Measurements from ENCODE around the gene ECEL1. TPM values are rescaled to one million over a fixed set of nuclear protein-coding genes. Genes with fewer than 3 reads are reported as not detected.
A peak's percentile ranks its signal among the peaks of the same experiment; 100 is the strongest.
"Not testable (repeated sequence)": the region's sequence is repeated elsewhere in the genome, so short reads cannot be mapped to it uniquely, and the experiment has no call there.

ECEL1 gene, protein sequence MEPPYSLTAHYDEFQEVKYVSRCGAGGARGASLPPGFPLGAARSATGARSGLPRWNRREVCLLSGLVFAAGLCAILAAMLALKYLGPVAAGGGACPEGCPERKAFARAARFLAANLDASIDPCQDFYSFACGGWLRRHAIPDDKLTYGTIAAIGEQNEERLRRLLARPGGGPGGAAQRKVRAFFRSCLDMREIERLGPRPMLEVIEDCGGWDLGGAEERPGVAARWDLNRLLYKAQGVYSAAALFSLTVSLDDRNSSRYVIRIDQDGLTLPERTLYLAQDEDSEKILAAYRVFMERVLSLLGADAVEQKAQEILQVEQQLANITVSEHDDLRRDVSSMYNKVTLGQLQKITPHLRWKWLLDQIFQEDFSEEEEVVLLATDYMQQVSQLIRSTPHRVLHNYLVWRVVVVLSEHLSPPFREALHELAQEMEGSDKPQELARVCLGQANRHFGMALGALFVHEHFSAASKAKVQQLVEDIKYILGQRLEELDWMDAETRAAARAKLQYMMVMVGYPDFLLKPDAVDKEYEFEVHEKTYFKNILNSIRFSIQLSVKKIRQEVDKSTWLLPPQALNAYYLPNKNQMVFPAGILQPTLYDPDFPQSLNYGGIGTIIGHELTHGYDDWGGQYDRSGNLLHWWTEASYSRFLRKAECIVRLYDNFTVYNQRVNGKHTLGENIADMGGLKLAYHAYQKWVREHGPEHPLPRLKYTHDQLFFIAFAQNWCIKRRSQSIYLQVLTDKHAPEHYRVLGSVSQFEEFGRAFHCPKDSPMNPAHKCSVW
- total RNA-seq (not detected), polyA plus RNA-seq (not detected)

DNA sequence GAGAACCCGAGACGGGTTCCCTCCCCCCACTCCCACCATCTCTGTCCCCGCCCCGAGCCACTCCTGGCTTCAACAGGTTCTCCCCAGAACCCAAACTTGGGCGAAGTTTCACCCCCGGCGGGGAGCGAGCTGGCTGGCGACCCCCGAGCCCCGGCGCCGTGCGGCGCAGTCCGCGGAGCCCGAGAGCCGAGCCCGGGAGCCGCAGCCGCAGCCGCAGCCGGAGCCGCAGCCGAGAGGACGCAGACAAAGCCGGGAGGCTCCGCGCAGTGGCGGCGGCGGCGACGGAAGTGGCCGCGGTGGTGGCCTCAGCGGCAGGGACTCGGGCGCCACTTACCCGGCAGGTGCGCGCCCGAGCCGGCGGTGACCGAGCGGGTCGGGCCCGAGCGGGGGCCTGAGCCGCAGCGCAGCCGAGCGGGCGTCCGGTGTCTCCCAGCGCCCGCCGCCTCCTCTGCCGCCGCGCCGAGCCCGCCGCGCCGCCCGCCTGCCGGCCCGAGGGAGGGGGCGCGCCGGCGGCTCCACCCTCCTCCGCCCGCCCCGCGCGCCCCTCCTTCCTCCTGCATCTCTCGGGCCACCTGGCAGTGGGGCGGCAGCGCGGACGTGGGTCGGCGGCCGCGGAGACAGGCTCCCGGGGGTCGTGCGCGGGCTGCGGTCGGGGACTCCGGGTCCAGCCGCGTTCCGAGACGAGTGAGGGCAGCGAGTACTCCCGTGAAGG is at the start of gene ECEL1:
TSS of gene ECEL1 (minus strand) at position 450 of the 712 bp plus-strand sequence. CDS start 1,181 bp downstream, outside the sequence.
- H3K36me3 ChIP-seq (ENCODE audit: control insufficient read depth, insufficient read depth, low read length): no peaks in the 10 kb centered on the region
- H3K27me3 ChIP-seq (ENCODE audit: control insufficient read depth, insufficient read depth, low read length): peaks cover 4% of the 10 kb centered on the region
- ATAC-seq (ENCODE audit: low read depth in 2 of 2): no peak

DNA sequence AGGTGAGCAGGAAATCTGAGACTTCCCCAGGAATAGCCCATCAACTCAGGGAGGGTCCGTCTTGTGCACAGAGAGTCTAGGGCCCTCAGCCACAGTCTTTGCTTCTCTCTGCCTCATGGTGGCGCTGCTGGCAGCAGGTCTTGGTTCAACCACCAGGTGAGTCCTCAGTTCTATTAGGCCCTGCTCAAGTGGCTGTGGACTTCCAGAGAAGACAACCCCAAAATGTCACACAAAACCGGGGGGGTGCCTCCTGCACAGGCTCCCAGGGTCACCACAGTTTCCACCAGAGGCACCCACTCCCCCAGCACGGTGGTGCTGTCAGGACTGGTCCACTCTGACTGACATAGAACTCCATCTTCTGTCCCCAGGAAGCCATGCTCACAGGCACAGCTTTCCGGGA is 49.4 kb upstream of the ECEL1 start:
- no peaks in the 10 kb centered on the region for H3K9me3 ChIP-seq (ENCODE audit: control insufficient read depth in 2 of 2, low read length in 2 of 2)
- no peak overlapping the region for H3K4me3 ChIP-seq (ENCODE audit: low read depth, low read length)

More for the DNA sequence above, at the start of gene ECEL1:
- Mint-ChIP-seq H3K4me1 (peaks cover 0 to 14% (median under 1%) of the 10 kb centered on the region in 4 donors), H3K4me3 (peak within 1 kb of the TSS in 2 of 4 donors; percentile 36 to 38), H3K27me3 (peaks cover 38% of the 10 kb centered on the region), H3K9me3 (peaks cover 0 to 3% (median 0%) of the 10 kb centered on the region in 7 donors), H3K27ac (no peak within 1 kb of the TSS), H3K36me3 (no peaks in the 10 kb centered on the region)
- H3K27ac ChIP-seq (ENCODE audit: insufficient read depth, low read length, poor library complexity, severe bottlenecking): no peak within 1 kb of the TSS
- peaks cover 8% of the 10 kb centered on the region for H3K4me1 ChIP-seq (ENCODE audit: control insufficient read depth, insufficient read depth, low read length, poor library complexity, severe bottlenecking)
- H3K9me3 ChIP-seq (ENCODE audit: control insufficient read depth in 2 of 2, low read length in 2 of 2): no peaks in the 10 kb centered on the region
- no peak within 1 kb of the TSS for H3K4me3 ChIP-seq (ENCODE audit: low read depth, low read length)
- no peak for DNase-seq

GRCh38 chr2:232535761-232536530 is 48.3 kb upstream of the ECEL1 start:
- peaks cover 0 to 5% (median 1%) of the 10 kb centered on the region in 4 donors for H3K4me1 Mint-ChIP-seq
- ATAC-seq (ENCODE audit: low read depth in 2 of 2) (no peak), DNase-seq (no peak)
- H3K27ac ChIP-seq (ENCODE audit: insufficient read depth, low read length, poor library complexity, severe bottlenecking): no peak overlapping the region
- no peaks in the 10 kb centered on the region for H3K9me3 ChIP-seq (ENCODE audit: control insufficient read depth in 2 of 2, low read length in 2 of 2)
- H3K27me3 ChIP-seq (ENCODE audit: control insufficient read depth, insufficient read depth, low read length): peaks cover 4% of the 10 kb centered on the region
- no peak overlapping the region for H3K27ac Mint-ChIP-seq
- no peaks in the 10 kb centered on the region for H3K36me3 ChIP-seq (ENCODE audit: control insufficient read depth, insufficient read depth, low read length)
- H3K36me3 Mint-ChIP-seq: no peaks in the 10 kb centered on the region
- H3K4me3 Mint-ChIP-seq: no peak overlapping the region
- H3K9me3 Mint-ChIP-seq: peaks cover 0 to 2% (median 0%) of the 10 kb centered on the region in 7 donors
- H3K4me1 ChIP-seq (ENCODE audit: control insufficient read depth, insufficient read depth, low read length, poor library complexity, severe bottlenecking): no peaks in the 10 kb centered on the region
- no peak overlapping the region for H3K4me3 ChIP-seq (ENCODE audit: low read depth, low read length)
- no peaks in the 10 kb centered on the region for H3K27me3 Mint-ChIP-seq

More for the DNA sequence above, 49.4 kb upstream of the ECEL1 start:
- H3K4me1 Mint-ChIP-seq: peaks cover 0 to 5% (median 1%) of the 10 kb centered on the region in 4 donors
- no peak overlapping the region for H3K27ac Mint-ChIP-seq
- Histone ChIP-seq H3K27ac (ENCODE audit: insufficient read depth, low read length, poor library complexity, severe bottlenecking) (no peak overlapping the region), H3K27me3 (ENCODE audit: control insufficient read depth, insufficient read depth, low read length) (peaks cover 4% of the 10 kb centered on the region), H3K36me3 (ENCODE audit: control insufficient read depth, insufficient read depth, low read length) (no peaks in the 10 kb centered on the region), H3K4me1 (ENCODE audit: control insufficient read depth, insufficient read depth, low read length, poor library complexity, severe bottlenecking) (no peaks in the 10 kb centered on the region)
- DNase-seq (peak in 1 of 3 donors; percentile 20), ATAC-seq (ENCODE audit: low read depth in 2 of 2) (no peak)
- peaks cover 0 to 2% (median 0%) of the 10 kb centered on the region in 7 donors for H3K9me3 Mint-ChIP-seq
- H3K4me3 Mint-ChIP-seq: no peak overlapping the region
- no peaks in the 10 kb centered on the region for H3K27me3 Mint-ChIP-seq
- H3K36me3 Mint-ChIP-seq: no peaks in the 10 kb centered on the region

GRCh38 chr2:232534940-232535651 is 47.5 kb upstream of the ECEL1 start:
- H3K9me3 ChIP-seq (ENCODE audit: control insufficient read depth in 2 of 2, low read length in 2 of 2): no peaks in the 10 kb centered on the region
- H3K36me3 ChIP-seq (ENCODE audit: control insufficient read depth, insufficient read depth, low read length): no peaks in the 10 kb centered on the region
- H3K27ac ChIP-seq (ENCODE audit: insufficient read depth, low read length, poor library complexity, severe bottlenecking): no peak overlapping the region
- Mint-ChIP-seq H3K27me3 (peaks cover 6% of the 10 kb centered on the region), H3K9me3 (peaks cover 0 to 2% (median 0%) of the 10 kb centered on the region in 7 donors), H3K4me3 (no peak overlapping the region), H3K4me1 (peaks cover 0 to 5% (median 1%) of the 10 kb centered on the region in 4 donors), H3K27ac (no peak overlapping the region), H3K36me3 (no peaks in the 10 kb centered on the region)
- ATAC-seq (ENCODE audit: low read depth in 2 of 2): no peak
- DNase-seq: no peak
- no peak overlapping the region for H3K4me3 ChIP-seq (ENCODE audit: low read depth, low read length)
- no peaks in the 10 kb centered on the region for H3K4me1 ChIP-seq (ENCODE audit: control insufficient read depth, insufficient read depth, low read length, poor library complexity, severe bottlenecking)
- peaks cover 4% of the 10 kb centered on the region for H3K27me3 ChIP-seq (ENCODE audit: control insufficient read depth, insufficient read depth, low read length)

DNA sequence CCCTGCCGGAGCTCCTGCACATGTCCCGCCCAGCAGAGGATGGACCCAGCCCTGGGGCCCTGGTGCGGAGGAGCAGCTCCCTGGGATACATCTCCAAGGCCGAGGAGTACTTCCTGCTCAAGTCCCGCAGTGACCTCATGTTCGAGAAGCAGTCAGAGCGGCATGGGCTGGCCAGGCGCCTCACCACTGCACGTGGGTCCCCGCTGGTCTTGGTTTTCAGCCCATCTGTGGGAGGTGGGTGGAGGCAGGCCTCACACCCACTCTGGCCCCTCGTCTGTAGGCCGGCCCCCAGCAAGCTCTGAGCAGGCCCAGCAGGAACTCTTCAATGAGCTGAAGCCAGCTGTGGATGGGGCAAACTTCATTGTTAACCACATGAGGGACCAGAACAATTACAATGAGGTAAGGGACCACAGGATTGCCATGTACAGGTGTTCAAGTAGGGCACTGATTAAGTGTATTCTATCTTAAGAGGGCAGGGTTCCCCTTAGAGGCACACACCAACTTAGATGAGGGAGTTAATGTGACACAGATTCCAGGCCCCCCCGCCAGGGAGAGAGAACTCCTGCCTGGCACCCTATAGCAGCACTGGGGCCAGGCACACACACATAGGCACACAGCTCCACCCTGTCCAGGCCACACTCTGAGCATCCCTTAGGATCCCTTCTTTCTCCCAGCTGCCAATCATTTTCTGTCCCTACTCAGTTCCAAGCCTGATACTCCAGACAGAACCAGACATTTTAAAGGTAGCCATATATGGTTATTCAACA is 46.5 kb upstream of the ECEL1 start:
- H3K36me3 Mint-ChIP-seq: no peaks in the 10 kb centered on the region
- DNase-seq: no peak
- H3K27ac Mint-ChIP-seq: no peak overlapping the region
- Histone ChIP-seq H3K4me1 (ENCODE audit: control insufficient read depth, insufficient read depth, low read length, poor library complexity, severe bottlenecking) (no peaks in the 10 kb centered on the region), H3K36me3 (ENCODE audit: control insufficient read depth, insufficient read depth, low read length) (no peaks in the 10 kb centered on the region), H3K9me3 (ENCODE audit: control insufficient read depth in 2 of 2, low read length in 2 of 2) (no peaks in the 10 kb centered on the region), H3K27ac (ENCODE audit: insufficient read depth, low read length, poor library complexity, severe bottlenecking) (no peak overlapping the region), H3K27me3 (ENCODE audit: control insufficient read depth, insufficient read depth, low read length) (peaks cover 4% of the 10 kb centered on the region), H3K4me3 (ENCODE audit: low read depth, low read length) (no peak overlapping the region)
- H3K27me3 Mint-ChIP-seq: peaks cover 9% of the 10 kb centered on the region
- peaks cover 0 to 2% (median 0%) of the 10 kb centered on the region in 7 donors for H3K9me3 Mint-ChIP-seq
- peaks cover 0 to 5% (median 1%) of the 10 kb centered on the region in 4 donors for H3K4me1 Mint-ChIP-seq
- H3K4me3 Mint-ChIP-seq: no peak overlapping the region
- peak in 1 of 2 donors; percentile 7 for ATAC-seq (ENCODE audit: low read depth in 2 of 2)

DNA sequence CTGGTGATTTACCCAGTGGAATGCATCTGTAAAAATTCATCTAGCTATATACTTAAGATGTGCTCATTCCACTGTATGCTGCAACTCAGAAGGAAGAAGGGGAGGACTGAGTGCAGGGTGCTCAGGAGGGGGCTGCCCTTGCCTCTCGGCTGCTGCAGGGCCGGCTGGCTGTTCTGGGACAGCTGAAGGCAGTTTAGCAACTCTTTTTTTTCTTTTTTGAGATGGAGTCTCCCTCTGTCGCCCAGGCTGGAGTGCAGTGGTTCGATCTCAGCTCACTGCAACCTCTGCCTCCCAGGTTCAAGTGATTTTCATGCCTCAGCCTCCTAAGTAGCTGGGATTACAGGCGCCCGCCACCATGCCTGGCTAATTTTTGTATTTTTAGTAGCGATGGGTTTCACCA is 45.2 kb upstream of the ECEL1 start:
- H3K27me3 Mint-ChIP-seq: peaks cover 15% of the 10 kb centered on the region
- not testable (repeated sequence) for H3K4me3 ChIP-seq (ENCODE audit: low read depth, low read length); H3K27ac ChIP-seq (ENCODE audit: insufficient read depth, low read length, poor library complexity, severe bottlenecking); H3K9me3 Mint-ChIP-seq; H3K4me3 Mint-ChIP-seq; H3K4me1 ChIP-seq (ENCODE audit: control insufficient read depth, insufficient read depth, low read length, poor library complexity, severe bottlenecking); DNase-seq; H3K36me3 ChIP-seq (ENCODE audit: control insufficient read depth, insufficient read depth, low read length); H3K36me3 Mint-ChIP-seq; ATAC-seq (ENCODE audit: low read depth in 2 of 2); H3K27ac Mint-ChIP-seq; H3K27me3 ChIP-seq (ENCODE audit: control insufficient read depth, insufficient read depth, low read length); H3K4me1 Mint-ChIP-seq; H3K9me3 ChIP-seq (ENCODE audit: control insufficient read depth in 2 of 2, low read length in 2 of 2)

All from CD4-positive, CD25-positive, alpha-beta regulatory T cell (primary cell).